ENCODE measurements around the gene TUBB. TPM values are rescaled to one million over a fixed set of nuclear protein-coding genes. Genes with fewer than 3 reads are reported as not detected.

TUBB gene
- total RNA-seq, 1 donor from 2014 or later = 179 TPM

DNA sequence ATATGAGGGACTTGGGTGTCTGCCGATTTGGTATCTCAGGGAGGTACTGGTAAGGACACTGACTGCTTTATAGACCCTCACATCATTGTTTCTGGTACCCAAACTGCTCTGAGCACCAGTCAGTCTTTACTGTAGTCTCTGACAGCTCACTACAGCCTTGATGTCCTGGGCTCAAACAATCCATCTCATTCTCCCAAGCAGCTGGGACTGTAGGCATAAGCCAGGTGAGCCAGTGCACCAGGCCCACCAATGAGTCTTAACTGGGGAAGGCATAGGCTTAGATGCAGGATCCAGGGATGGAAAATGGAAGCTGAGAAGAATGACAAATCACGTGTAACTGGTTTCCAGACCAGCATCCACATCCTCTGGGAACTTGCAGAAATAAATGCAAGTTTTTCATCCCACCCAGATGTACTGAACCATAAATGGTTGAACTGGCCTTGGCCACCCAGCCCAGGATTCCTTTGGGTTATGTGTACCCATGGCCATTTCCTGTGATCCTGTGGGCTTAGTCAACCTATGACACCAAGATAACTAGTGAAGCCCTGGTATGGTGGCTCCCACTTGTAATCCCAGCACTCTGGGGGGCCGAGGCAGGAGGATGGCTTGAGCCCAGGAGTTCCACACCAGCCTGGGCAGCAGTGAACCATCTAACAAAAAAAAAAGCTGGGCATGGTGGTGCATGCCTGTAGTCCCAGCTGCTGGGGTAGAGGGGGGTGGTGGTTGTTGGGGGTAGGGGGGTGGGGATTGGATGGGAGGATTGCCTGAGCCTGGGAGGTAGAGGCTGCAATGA, 5.8 kb downstream of the TUBB start:
- DNase-seq (no peak), ATAC-seq (ENCODE audit: poor library complexity) (no peak)
- intact Hi-C loops (cut with DNase I) = no loop called here

DNA sequence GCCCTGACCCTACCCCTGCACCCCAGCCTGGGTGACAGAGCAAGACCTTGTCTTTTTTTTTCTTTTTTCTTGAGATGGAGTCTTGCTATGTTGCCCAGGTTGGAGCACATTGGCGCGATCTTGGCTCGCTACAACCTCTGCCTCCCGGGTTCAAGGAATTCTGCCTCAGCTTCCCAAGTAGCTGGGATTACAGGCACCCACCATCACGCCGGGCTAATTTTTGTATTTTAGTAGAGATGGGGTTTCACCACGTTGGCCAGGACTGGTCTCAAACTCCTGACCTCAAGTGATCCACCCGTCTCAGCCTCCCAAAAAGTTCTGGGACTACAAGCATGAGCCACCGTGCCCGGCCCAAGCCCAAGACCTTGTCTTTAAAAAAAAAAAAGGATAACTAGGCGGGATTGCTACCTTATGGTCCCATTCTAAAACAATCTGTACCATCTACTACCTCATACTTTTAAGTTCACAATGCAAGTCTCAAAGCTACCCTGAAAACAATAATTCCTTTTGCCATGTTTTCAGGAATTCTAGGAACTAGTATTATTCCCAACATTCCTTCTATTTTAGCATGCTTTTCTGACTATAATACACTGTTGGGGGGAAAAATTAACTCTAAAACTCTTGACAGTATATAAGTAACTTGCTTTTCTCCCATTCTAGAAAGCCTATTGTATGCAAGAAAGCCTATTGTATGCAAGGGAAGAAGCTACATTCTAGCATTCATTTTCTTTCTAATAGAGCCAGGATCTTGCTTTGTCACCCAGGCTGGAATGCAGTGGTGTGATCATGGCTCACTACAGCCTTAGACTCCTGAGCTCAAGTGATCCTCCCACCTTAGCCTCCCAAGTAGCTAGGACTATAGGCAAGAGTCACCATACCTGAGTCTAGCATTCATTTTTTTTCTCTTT, 6.6 kb downstream of the TUBB start:
- ATAC-seq (ENCODE audit: poor library complexity) (no peak), DNase-seq (no peak)
- intact Hi-C loops (cut with DNase I) = no loop called here

DNA sequence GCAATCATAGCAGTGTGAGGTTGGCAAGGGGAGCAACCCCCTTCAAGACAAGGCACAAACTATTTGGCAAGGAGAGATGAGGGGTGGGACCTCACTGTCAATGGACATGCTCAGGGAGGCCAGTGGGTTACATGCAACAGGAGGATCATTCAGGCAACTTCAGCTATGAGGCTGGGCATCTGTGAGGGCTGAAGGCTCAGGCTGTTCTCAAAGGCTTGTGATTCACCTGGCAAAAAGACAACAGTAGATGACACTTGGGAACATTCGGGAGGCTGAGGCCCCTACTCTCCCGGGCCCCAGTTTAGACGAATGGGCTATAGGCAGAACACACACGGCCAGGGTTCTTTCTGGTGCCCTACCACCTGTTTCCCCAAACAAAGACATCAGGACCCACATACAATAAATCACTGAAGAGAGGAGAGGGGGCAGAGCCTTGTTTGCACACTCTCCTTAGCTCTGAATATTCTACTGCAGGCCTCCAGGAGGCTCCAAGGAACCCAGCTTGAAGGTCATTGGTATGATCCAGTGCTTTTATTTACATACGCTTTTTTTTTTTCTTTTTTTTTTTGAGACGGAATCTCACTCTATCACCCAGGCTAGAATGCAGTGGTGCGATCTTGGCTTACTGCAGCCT, 7.9 kb downstream of the TUBB start:
- DNase-seq (no peak), ATAC-seq (ENCODE audit: poor library complexity) (no peak)
- intact Hi-C loops (cut with DNase I) = no loop called here

DNA sequence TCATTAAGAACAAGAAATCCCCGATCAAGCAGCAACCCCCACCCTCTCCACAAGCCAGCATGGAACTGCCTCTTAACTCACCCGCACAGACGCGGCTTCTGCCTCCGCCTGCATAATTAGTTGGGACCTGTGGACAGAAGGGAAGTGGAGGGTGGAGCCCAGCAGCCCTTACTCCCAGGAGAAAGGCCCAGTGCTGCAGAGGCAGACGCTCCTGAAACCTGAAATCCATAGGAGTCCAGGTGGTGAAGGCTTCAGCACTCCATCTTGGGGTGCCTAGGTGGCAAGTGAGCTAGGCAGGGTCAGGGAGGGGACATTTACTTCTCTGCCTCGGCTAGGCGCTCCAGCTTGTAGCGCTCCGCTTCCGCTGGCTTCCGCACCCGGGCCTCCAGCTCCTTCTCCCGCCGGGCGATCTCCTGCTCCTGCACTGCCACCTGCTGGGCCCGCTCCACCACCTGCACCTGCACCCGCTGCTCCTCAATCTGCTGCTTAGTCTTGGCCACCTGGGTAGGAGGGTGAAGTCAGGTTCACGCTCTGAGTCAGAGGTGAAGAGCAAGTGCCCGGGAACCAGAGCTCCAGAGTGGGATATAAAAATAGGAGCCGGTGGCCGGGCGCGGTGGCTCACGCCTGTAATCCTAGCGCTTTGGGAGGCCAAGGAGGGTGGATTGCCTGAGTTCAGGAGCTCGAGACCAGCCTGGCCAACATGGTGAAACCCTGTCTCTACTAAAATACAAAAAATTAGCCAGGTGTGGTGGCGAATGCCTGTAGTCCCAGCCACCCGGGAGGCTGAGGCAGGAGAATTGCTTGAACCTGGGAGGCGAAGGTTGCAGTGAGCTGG, 10.7 kb downstream of the TUBB start:
- intact Hi-C loops (cut with DNase I) = no loop called here
- peak; percentile 74 for DNase-seq
- peak; percentile 79 for ATAC-seq (ENCODE audit: poor library complexity)

DNA sequence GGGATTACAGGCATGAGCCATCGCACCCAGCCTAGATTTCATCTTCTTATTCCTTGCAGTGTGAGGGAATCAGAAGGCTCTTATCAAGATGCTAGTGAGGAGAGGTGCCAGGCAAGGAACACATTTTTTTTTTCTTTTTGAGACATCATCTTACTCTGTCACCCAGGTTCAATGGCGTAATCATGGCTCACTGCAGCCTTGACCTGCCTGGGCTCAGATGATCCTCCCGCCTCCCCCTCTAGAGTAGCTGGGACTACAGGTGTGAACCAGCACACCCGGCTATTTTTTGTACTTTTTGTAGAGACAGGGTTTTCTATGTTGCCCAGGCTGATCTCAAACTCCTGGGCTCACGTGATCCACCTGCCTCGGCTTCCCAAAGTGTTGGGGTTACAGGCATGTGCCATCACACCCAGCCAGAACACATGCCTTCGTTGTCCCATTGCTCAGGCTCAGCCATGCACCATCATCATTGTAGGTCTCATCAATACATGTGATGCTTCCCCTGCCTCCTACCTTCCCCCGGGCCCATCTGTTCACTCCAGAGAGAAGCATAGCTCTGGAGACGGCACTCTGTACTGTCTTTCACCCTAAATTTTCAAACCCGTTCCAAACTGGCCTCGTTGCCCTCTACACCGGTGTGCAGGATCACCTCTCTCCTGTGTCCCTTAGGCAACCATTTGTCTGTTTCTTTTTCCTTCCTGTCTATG, 12.2 kb downstream of the TUBB start:
- DNase-seq = no peak
- intact Hi-C loops (cut with DNase I) = no loop called here
- ATAC-seq (ENCODE audit: poor library complexity) = no peak

DNA sequence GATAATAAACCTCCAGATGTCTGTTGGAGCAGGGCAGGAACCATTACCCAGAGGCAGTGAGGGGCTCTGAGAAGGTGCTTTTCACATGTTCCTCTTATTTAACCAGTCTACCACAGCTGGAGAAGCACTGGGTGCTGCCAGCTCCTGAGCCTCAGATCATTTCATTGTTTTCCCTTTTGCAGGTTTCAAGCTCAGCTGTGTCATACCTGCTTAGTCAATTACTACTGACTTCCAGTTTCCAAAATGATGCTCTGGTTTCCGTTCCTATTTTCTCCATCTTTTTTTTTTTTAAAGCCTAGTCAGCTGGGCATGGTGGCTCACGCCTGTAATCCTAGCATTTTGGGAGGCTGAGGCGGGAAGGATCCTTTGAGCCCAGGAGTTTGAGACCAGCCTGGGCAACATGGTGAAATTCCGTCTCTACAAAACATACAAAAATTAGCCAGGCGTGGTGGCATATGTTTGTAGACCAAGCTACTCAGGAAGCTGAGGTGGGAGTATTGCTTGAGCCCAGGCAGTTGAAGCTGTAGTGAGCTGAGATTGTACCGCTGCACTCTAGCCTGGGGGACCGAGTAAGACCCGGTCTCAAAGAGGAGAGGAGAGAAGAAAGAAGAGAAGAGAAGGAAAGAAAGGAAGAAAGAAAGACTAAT, 15.6 kb downstream of the TUBB start:
- intact Hi-C loops (cut with DNase I) = no loop called here
- ATAC-seq (ENCODE audit: poor library complexity) (no peak), DNase-seq (no peak)

DNA sequence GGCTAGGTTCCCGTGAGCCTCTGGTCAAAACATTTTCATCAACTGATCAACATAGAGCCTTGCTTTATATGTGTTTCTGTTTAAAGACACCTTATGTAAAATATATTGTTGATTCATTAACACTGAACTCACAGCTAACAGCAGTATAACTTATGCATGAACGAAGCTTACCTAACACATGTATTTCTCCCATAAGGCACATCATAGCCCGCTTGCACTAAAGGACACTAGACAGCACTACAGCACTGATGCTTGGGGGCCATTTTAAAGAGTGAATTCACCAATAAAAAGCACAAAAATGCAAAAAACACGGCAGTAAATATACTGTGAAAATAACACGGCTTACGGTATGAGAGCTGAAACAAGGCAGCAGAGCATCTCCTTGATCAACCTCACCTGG, 18.4 kb downstream of the TUBB start:
- no peak for ATAC-seq (ENCODE audit: poor library complexity)
- no peak for DNase-seq
- intact Hi-C loops (cut with DNase I) = no loop called here

DNA sequence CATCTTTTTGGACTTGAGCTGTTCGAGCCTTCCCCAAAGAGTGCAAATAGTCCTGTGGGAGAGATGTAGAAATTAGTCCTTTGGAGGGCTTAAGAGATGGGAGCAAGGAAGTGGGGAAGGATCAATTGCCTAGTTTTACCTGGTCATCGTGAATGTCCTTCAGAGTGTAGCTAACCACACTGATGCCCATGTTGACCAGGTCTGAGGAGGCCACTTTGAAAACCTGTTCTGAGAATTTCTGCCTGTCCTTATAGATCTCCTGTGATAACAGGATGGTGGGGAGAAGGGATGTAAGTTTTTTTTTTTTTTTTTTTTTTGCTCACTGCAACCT, 20.4 kb downstream of the TUBB start:
- DNase-seq = no peak
- no peak for ATAC-seq (ENCODE audit: poor library complexity)
- intact Hi-C loops (cut with DNase I) = loop anchor here (5.0 to 10.0 kb wide), 3 partner anchors 82 to 344 kb away; partner anchors contain the start of gene DDR1

DNA sequence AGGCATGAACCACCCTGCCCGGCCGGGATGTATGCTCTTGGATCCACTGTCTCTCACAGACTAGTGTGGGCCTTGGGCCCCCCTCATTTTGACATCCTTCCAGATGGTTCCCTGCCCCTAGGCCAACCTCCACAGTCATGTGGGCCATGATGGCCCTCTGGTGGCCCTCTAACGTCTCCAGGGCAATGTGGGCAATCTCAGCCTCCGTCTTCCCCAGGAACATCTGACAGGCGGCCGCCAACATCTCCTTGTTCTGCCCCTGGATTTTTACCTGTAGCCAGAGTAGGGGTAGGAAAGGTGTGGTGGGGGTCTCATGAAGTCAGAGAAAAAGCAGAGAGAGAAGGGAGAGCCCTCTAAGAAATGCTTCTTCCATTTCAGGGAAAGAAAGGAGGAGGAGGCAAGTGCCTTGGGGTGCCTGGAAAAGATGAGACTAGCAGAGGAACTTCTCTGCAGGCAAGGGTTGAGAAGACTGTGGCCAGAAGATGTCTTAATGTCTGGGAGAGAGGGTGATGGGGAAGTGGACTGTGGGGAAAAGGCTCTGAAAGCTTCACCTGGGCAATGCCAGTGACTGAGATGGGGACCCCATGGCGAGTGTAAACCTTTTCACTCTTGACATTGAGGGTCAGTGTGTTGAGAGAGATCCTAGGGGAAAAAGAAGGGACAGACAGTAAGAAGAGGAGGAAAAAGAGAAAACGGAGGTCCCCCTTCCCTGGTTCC, 21.1 kb downstream of the TUBB start:
- DNase-seq = no peak
- intact Hi-C loops (cut with DNase I) = loop anchor here (5.0 to 10.0 kb wide), 3 partner anchors 81 to 344 kb away; partner anchors contain the start of gene DDR1

DNA sequence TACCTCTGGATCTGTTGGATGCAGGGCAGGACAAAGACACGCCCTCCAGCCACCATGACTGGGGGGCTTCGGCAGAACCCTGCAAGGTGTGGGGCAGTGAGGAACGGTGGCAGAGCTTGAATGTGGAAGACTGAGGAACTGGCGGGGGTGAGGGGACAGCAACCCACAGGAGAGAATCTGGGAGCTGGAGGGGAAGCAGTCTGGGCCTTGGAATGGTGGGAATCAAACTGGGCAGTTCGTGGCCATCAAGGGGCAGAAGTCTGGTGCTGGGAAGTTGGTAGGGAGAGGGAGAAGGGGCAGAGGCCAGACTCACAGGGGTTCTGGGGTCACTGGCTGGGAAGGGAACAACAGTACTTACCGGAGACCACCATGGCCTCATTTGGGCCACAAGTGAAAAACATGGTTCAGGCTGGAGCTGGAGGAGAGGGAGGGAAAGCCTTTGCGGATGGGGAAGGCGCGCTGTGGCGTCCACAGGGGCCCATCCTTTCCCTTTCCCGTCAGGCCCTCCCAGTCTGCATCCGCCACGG, 21.7 kb downstream of the TUBB start:
- ATAC-seq (ENCODE audit: poor library complexity) = peak; percentile 23
- intact Hi-C loops (cut with DNase I) = loop anchor here (5.0 to 10.0 kb wide), 3 partner anchors 80 to 343 kb away; partner anchors contain the start of gene DDR1
- DNase-seq = no peak

More for the DNA sequence above, 21.1 kb downstream of the TUBB start:
- no peak for ATAC-seq (ENCODE audit: poor library complexity)

DNA sequence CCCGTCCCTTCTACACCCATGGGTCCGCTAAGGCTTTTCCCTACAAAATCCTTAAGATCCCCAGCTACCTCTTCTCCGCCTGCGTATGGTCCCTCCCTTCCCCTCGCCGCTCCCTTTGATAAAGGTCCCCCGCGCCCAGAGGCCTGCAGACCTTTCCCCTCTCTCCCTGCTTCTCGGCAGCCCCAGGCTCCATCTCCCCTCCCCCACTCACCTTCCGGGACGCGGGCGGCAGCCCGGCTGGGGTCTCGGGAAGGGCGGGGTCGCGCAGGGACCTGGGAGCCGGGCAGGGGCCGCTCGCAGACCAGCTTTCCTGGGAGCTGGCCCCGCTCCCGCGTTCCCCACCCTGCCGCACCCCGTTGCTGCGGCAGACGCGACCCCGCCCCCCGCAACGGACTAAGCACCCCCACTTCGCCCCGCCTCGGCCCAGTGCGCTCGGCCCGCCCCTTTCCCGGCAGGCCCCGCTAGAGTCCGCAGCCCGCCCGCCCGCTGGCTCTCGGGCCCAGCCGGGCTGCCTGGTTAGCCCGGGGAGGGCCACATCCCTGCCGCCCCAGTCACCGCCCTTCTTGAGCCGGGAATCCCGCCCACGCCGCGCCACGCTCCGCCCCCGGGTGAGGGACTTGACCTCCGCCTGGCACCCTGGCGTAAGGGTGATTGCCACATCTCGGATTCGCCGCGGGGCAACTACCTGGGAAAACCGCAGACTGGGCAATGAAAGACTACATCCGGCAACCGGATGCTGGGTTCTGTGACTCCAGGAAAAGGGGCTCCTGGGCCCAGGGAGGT, 22.4 kb downstream of the TUBB start, which contains the start of gene FLOT1:
FLOT1 (minus strand) TSS at position 372 of the 783 bp plus-strand sequence. CDS start 498 bp downstream, outside the sequence.
- peak; percentile 92 for ATAC-seq (ENCODE audit: poor library complexity)

DNA sequence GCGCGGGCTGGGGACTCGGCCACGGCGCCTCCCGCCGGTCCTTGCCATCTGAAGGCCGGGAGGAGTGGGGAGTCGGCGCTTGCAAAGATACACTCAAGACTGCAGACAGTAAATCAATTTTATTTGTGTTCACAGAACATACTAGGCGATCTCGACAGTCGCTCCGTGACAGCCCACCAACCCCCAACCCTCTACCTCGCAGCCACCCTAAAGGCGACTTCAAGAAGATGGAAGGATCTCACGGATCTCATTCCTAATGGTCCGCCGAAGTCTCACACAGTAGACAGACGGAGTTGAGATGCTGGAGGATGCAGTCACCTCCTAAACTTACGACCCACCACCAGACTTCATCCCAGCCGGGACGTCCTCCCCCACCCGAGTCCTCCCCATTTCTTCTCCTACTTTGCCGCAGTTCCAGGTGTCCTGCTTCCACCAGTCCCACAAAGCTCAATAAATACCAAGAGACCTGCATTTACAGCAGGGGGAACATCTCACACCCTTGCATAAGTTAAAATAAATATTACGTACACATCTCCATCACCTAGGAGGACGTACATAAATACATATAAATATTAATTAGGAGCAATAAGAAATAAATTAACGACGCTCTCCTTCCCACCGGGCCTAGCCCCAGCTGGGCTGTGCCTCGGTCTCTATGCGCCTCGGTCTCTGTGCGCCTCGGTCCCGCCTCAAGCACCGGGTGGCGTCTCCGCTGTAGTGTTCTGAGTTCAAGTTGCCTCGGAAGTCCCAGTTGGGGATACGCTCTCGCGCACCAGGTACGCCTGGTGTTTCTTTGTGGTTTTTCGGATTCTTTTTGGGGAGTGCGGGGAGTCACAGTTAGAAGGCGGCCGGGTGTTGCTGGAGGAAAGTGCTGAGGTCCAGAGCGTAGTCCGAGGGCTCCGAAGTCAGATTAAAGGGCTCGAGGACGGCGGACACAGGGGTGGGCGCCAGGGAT, 23.2 kb downstream of the TUBB start:
- intact Hi-C loops (cut with DNase I) = loop anchor here (5.0 to 10.0 kb wide), 3 partner anchors 79 to 341 kb away; partner anchors contain the start of gene DDR1
- ATAC-seq (ENCODE audit: poor library complexity) (peak; percentile 30), DNase-seq (peak; percentile 64)

More for the DNA sequence above, 22.4 kb downstream of the TUBB start, which contains the start of gene FLOT1:
- peak; percentile 99 for DNase-seq
- intact Hi-C loops (cut with DNase I) = loop anchor here (5.0 to 10.0 kb wide), 3 partner anchors 80 to 342 kb away; partner anchors contain the start of gene DDR1

DNA sequence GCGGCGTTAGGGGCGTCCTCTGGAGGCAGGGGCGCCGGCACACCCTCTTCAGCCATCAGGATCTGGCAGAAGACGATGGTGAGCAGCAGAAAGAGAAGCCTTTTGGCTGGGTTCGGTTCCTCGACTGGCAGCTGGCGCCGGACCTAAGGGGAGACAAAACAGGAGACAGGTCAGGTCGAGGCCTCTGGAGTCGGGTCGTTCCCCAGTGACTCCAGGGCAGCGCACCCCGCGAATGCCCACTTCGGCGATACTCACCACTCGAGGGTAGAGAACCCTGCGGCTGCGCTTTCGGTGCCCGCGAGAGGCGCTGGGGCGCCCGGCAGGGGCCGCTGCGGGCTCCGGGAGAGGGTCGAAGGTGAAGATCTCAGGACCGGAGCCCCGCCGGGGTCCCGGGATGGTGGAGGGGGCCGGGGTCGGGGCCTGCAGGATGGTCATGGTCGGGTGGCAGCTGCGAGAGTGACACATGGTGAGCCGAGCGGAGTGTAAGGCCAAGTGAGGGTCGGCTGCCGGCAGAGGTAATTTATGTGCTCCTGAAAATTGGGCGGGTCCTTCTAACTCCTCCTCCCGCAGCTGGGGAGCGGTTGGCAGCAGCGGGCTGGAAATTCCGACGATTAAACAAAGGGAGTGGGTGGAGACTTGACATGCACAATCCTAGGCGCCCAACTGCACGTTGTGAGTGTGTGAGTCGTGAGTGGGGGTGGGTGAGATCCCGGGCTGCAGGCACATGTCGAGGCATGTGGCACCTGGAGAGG, 24.1 kb downstream of the TUBB start, which contains the start of gene IER3:
IER3 (minus strand) TSS at position 494 of the 752 bp plus-strand sequence; CDS start at position 465, 29 bp downstream.
- intact Hi-C loops (cut with DNase I) = loop anchor here (5.0 to 10.0 kb wide), 3 partner anchors 78 to 341 kb away; partner anchors contain the start of gene DDR1
- DNase-seq (peak; percentile 88), ATAC-seq (ENCODE audit: poor library complexity) (peak; percentile 61)
